Measurements from ENCODE around the gene CASP10. TPM values are rescaled to one million over a fixed set of nuclear protein-coding genes. Genes with fewer than 3 reads are reported as not detected.
"Not testable (repeated sequence)": the region's sequence is repeated elsewhere in the genome, so short reads cannot be mapped to it uniquely, and the experiment has no call there.

The CASP10 gene
- polyA plus RNA-seq, 3 donors: 7.2 to 8.0 (median 8.0) TPM

DNA sequence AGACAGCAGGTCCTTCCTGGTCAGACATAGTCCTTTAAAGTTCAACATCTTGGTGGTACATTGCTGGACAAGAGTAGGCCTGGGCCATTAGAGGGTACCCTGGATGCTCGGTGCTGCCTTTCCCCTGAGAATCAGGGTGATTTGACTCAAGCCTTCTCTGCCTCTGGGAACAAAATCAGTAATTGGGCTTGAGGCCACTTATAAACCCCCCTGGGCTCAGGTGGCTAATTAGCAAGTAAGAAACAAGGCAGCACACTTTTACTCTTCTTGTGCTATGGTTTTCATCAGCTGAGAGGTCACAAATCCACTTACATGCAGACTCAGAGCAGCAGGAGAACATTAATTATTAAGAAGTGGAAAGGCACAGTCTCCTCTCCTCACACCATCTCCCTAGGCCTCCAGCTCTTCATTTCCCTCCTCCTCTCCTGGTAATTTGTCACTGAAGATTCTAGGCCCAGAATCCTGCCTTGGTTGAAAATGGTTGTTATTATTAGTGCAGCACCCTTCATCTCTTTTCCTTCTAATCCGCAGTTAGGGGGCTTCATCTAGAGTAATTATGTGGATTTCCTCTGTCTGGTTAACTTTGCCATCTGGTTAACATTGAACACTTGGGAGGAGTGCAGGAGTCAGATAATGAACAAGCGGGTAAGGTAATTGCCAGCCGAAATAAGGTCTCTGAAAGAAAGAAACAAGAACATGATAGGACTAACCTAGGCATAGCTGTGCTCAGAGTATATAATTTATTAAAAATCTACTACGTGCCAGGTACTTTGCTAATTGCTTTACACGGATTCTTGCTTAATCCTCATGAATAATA, 29.7 kb upstream of the CASP10 start:
- DNase-seq (ENCODE audit: low read depth in 3 of 3, low spot score in 2 of 3): no peak

- DNase-seq (ENCODE audit: low read depth in 3 of 3, low spot score in 2 of 3): no peak
Measured at GRCh38 chr2:201154615-201155399, 28.1 kb upstream of the CASP10 start.

GRCh38 chr2:201156036-201156435, 26.9 kb upstream of the CASP10 start:
- no peak for DNase-seq (ENCODE audit: low read depth in 3 of 3, low spot score in 2 of 3)

DNA sequence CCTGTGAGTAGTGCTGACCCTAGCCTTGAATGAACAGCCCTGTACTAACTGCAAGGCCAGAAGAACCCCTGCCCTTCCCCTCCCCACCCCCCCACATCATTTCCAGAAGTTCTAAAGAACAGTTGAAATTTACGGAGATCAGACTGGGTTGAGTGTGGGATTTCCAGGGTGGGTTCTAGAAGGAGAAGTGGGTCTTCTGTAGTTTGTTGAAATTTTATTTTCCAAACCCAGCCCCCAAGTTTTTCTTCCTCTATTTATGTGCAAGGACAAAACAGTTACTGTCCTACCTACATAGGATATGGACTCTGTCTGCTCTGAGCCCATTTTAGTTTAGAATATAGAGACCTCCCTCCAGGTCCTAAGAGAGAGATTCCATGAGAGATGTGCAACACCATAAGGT, 26.3 kb upstream of the CASP10 start:
- DNase-seq (ENCODE audit: low read depth in 3 of 3, low spot score in 2 of 3): no peak

GRCh38 chr2:201157694-201158093, 25.2 kb upstream of the CASP10 start:
- DNase-seq (ENCODE audit: low read depth in 3 of 3, low spot score in 2 of 3): no peak

DNA sequence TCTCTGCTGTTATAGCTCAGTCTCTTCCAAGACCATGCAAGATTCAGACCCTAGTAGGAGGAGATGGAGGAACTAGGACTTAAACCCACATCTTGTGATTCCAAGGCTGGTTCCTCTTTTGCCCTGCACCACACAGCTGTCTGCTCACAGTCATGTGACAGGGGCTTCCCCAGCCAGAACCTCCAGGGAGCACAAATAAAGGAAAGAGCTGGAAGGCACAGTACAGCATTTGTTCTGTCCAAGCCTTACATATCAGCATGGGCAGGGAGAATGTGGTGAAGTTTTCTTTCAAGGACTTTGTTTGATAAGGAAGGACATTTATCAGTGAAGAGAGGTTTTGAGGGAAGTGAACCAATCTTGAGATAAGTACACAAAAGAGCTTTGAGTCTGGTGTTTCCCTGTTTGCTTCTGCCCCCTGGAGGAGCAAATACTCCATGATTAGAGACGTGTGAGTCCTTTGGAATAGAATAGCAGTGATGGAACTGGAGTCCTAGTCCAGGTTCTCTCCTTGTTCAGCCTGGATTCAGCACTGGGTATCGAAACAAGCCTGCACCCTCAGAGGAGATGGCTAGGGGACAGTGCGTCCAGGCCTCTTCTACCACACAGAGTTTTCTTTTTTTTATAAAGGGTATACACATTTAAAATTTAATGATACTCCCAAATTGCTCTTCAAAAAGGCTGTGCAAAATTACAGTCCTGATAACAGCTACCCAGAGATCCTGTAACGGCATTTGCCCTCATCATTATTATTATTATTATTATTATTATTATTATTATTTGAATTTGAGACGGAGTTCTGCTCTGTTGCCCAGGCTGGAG, 24.6 kb upstream of the CASP10 start:
- peak in 2 of 3 donors; percentile 49 to 54 for DNase-seq (ENCODE audit: low read depth in 3 of 3, low spot score in 2 of 3)

DNA sequence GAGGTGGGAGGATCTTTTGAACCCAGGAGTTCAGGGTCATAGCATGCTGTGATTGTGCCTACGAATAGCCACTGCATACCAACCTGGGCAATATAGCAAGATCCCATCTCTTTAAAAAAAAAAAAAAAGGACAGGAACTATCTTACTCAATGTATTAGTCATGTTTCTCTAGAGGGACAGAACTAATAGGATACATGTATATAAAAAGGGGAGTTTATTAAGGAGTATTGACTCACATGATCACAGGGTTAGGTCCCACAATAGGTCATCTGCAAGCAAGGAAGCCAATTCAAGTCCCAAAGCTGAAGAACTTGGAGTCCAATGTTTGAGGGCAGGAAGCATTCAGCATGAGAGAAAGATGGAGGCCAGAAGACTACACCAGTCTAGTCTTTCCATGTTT, 18.8 kb upstream of the CASP10 start:
- no peak for DNase-seq (ENCODE audit: low read depth in 3 of 3, low spot score in 2 of 3)

DNA sequence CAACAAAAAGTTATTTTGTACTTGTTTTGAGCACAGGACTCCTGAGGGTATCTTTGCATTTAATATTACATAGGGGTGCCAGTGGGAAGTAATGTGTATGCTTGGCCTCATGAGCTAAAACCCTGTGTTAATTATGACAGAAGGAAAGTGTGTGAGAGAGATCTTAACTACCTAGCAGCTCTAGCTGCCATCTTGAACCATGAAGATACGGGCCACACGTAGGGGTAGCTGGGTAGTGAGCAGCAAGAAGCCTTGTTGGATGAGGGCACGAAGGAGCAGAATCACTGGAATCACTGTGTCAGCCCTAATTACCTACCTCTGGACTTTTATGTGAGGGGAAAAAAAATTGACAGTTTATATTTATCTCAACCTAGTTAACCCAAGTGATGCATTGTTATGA, 15.4 kb upstream of the CASP10 start:
- no peak for DNase-seq (ENCODE audit: low read depth in 3 of 3, low spot score in 2 of 3)

GRCh38 chr2:201168496-201168895, 14.4 kb upstream of the CASP10 start:
- DNase-seq (ENCODE audit: low read depth in 3 of 3, low spot score in 2 of 3): not testable (repeated sequence)

DNA sequence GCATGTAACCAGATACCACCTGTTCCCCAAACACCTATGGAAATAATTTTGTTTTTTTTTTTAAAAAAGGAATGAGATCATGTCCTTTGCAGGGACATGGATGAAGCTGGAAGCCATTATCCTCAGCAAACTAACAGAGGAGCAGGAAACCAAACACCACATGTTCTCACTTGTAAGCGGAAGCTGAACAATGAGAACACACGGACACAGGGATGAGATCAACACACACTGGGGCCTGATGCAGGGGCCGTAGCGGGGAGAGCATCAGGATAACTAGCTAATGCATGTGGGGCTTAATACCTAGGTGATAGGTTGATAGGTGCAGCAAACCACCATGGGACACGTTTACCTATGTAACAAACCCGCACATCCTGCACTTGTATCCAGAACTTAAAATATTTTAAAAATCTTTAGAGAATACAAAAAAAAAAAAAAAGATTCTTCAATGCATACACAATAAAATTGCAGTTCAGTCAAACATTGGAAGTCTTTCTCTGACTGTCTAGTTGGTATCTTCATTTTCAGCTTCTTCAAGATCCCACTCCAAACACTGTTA, 11.6 kb upstream of the CASP10 start:
- no peak for DNase-seq (ENCODE audit: low read depth in 3 of 3, low spot score in 2 of 3)

- DNase-seq (ENCODE audit: low read depth in 3 of 3, low spot score in 2 of 3): no peak
Measured at GRCh38 chr2:201172279-201172678, 10.7 kb upstream of the CASP10 start.

- no peak for DNase-seq (ENCODE audit: low read depth in 3 of 3, low spot score in 2 of 3)
Measured at GRCh38 chr2:201174687-201175086, 8.3 kb upstream of the CASP10 start.

GRCh38 chr2:201176081-201176481, 6.9 kb upstream of the CASP10 start:
- DNase-seq (ENCODE audit: low read depth in 3 of 3, low spot score in 2 of 3): no peak

- DNase-seq (ENCODE audit: low read depth in 3 of 3, low spot score in 2 of 3): no peak
Measured at GRCh38 chr2:201180010-201180409, 2.9 kb upstream of the CASP10 start.

DNA sequence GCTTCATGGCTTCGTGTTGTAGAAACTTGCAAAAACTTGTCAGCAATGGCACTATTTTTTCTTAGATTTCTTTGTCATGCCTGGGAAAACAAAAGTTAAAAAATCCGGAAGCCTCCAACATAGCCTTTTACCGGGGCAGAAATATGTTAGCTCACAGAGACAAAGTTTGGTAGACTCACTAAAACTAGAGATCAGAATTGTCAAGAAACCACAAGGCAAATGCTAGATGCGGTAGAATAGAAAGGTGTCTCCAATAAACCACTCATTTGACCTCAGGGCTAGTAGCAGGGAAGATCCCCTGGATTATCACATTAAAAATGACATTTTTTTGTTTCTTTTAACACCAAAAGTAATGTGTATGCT, 405 bp downstream of the CASP10 start:
- DNase-seq (ENCODE audit: low read depth in 3 of 3, low spot score in 2 of 3): no peak

DNA sequence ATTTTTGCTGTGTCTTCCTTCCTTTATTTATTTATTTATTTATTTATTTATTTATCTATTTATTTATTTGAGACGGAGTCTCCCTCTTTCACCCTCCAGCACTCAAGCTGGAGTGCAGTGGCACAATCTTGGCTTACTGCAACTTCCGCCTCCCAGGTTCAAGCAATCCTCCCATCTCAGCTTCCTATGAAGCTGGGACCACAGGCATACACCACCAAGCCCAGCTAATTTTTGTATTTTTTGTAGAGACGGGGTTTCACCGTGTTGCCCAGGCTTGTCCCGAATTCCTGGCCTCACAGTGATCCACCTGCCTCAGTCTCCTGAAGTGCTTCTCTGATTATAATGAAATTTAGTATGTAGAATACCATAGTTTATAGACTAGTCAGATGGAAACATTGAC, 894 bp downstream of the CASP10 start:
- not testable (repeated sequence) for DNase-seq (ENCODE audit: low read depth in 3 of 3, low spot score in 2 of 3)

- DNase-seq (ENCODE audit: low read depth in 3 of 3, low spot score in 2 of 3): not testable (repeated sequence)
Measured at GRCh38 chr2:201184248-201184647, 1.3 kb downstream of the CASP10 start.

DNA sequence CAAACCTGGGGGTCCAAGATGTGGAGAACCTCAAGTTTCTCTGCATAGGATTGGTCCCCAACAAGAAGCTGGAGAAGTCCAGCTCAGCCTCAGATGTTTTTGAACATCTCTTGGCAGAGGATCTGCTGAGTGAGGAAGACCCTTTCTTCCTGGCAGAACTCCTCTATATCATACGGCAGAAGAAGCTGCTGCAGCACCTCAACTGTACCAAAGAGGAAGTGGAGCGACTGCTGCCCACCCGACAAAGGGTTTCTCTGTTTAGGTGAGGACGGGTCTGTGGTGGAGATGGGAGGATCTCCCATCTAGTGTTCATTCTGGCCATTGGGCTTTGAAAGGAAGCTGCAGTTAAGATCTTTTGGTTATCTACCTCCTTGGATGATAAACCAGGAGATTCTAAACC, 2.9 kb downstream of the CASP10 start:
- DNase-seq (ENCODE audit: low read depth in 3 of 3, low spot score in 2 of 3): no peak

GRCh38 chr2:201186982-201187381, 4.0 kb downstream of the CASP10 start:
- no peak for DNase-seq (ENCODE audit: low read depth in 3 of 3, low spot score in 2 of 3)

GRCh38 chr2:201188449-201188848, 5.5 kb downstream of the CASP10 start:
- no peak for DNase-seq (ENCODE audit: low read depth in 3 of 3, low spot score in 2 of 3)
